ENCODE measurements around the gene MARK3. TPM values are rescaled to one million over a fixed set of nuclear protein-coding genes. Genes with fewer than 3 reads are reported as not detected.
"Not testable (repeated sequence)": the region's sequence is repeated elsewhere in the genome, so short reads cannot be mapped to it uniquely, and the experiment has no call there.

Gene MARK3
- total RNA-seq, 4 donors from 2014 or later: 44.4 to 112 (median 67.5) TPM

DNA sequence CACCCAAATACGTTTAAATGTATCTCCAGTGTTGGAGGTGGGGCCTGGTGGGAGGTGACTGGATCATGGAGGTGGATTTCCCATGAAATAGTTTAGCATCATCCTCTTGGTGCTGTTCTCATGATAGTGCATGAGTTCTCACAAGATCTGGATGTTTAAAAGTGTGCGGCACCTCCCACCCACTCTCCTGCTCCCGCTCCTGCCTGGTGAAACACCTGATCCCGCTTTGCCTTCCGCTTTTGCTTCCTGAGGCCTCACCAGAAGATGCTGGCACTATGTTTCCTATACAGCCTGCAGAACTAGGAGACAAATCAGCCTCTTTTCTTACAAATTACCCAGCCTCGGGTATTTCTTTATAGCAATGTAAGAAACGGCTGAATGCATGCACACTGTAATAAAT, 31.1 kb upstream of the MARK3 start:
- intact Hi-C loops (cut with DNase I): no loop called here
- WGBS, 2 donors: 75 to 87% methylated on average over 7 of the region's 7 CpGs
- TF ChIP-seq, protein P1, sequence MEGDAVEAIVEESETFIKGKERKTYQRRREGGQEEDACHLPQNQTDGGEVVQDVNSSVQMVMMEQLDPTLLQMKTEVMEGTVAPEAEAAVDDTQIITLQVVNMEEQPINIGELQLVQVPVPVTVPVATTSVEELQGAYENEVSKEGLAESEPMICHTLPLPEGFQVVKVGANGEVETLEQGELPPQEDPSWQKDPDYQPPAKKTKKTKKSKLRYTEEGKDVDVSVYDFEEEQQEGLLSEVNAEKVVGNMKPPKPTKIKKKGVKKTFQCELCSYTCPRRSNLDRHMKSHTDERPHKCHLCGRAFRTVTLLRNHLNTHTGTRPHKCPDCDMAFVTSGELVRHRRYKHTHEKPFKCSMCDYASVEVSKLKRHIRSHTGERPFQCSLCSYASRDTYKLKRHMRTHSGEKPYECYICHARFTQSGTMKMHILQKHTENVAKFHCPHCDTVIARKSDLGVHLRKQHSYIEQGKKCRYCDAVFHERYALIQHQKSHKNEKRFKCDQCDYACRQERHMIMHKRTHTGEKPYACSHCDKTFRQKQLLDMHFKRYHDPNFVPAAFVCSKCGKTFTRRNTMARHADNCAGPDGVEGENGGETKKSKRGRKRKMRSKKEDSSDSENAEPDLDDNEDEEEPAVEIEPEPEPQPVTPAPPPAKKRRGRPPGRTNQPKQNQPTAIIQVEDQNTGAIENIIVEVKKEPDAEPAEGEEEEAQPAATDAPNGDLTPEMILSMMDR (IDR thresholded peaks at IDR 0.05): no peak
- Histone ChIP-seq H3K27ac (no peak overlapping the region), H3K4me1 (peaks cover 0 to 7% (median 0%) of the 10 kb centered on the region in 3 donors), H3K27me3 (peaks cover 0 to 4% (median 0%) of the 10 kb centered on the region in 4 donors), H3K4me3 (no peak overlapping the region), H3K36me3 (no peaks in the 10 kb centered on the region), H3K9me3 (no peaks in the 10 kb centered on the region)
- DNase-seq: no peak

DNA sequence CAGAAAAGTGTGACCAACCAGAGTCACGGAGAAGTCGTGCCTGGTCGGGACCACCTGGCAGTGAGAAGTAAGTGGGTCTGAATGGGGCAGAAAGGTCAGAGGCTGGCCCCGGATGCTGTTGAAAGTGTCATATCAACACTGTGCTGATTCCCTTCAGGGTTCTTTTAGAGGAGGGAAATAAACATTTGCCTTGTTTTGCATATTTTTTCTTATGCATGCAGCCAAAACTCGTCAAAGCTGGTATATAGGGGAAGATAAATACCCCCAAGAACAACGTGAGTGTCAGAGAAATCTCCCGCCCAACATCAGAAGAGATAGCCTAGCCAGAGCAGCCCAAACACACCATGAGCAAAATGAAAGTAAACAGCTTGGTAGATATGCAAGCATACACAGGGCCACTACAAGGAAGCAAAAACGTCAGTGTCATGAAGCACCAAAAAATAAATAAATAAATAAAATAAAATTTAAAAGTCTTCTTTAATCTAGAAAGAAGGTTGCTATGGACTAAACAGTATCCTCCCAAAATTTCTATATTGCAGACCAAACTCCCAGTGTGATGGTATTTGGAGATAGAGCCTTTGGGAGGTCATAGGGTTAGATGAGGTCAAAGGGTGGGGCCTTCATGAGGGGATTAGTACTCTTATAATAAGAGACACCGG, 29.1 kb upstream of the MARK3 start:
- WGBS, 2 donors: 57 to 66% methylated on average over 8 to 9 of the region's 9 CpGs
- Histone ChIP-seq H3K36me3 (no peaks in the 10 kb centered on the region), H3K4me1 (peaks cover 0 to 7% (median 0%) of the 10 kb centered on the region in 3 donors), H3K27ac (no peak overlapping the region), H3K27me3 (peaks cover 0 to 4% (median 0%) of the 10 kb centered on the region in 4 donors), H3K9me3 (no peaks in the 10 kb centered on the region), H3K4me3 (no peak overlapping the region)
- no peak for DNase-seq
- TF ChIP-seq POLR2A (IDR thresholded peaks at IDR 0.05): no peak
- TF ChIP-seq, protein P1 (IDR thresholded peaks at IDR 0.05): no peak
- intact Hi-C loops (cut with DNase I): no loop called here

DNA sequence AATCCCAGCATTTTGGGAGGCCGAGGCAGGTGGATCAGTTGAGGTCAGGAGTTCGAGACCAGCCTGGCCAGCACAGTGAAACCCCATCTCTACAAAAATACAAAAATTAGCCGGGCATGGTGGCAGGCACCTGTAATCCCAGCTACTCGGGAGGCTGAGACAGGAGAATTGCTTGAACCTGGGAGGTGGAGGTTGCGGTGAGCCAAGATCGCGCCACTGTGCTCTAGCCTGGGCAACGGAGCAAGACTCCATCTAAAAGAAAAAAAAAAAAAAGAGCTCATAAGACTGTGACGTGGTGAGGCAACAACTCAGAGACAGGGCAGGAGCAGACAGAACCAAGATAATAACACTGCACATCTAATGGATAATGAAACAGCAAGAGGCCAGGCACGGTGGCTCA, 27.7 kb upstream of the MARK3 start:
- H3K27me3 ChIP-seq; H3K9me3 ChIP-seq; H3K4me3 ChIP-seq; H3K27ac ChIP-seq; H3K36me3 ChIP-seq; intact Hi-C loops (cut with DNase I); DNase-seq: not testable (repeated sequence)
- WGBS, 2 donors: 89 to 95% methylated on average over 9 to 10 of the region's 10 CpGs
- H3K4me1 ChIP-seq: peaks cover 0 to 21% (median 0%) of the 10 kb centered on the region in 3 donors

DNA sequence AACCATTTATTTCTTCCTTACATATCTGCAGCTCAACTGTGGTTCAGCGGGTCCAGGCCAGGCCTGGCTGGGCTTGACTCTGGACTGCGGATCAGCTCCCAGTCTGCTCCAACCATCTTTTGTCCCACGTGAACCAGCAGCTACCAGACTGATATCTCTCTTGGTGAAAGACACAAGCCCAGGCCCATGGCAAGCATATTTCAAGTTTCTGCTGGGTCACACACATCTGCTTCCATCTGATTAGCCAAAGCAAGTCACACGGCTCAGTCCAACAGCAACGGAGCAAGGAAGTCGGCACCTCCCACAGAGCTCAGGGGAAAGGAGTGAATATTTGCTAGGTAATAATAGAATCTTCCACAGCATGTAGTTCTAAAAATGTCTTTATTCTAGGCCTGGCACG, 24.7 kb upstream of the MARK3 start:
- 90 to 94% methylated on average over 5 to 7 of the region's 7 CpGs for WGBS, 2 donors
- no peaks in the 10 kb centered on the region for H3K36me3 ChIP-seq
- H3K9me3 ChIP-seq: peaks cover 0 to 20% (median 15%) of the 10 kb centered on the region in 3 donors
- peaks cover 0 to 3% (median 0%) of the 10 kb centered on the region in 4 donors for H3K27me3 ChIP-seq
- H3K27ac ChIP-seq: no peak overlapping the region
- no peak for TF ChIP-seq POLR2A (IDR thresholded peaks at IDR 0.05)
- TF ChIP-seq, protein P1 (IDR thresholded peaks at IDR 0.05): no peak
- peaks cover 0 to 21% (median 0%) of the 10 kb centered on the region in 3 donors for H3K4me1 ChIP-seq
- DNase-seq: no peak
- intact Hi-C loops (cut with DNase I): no loop called here
- no peak overlapping the region for H3K4me3 ChIP-seq

DNA sequence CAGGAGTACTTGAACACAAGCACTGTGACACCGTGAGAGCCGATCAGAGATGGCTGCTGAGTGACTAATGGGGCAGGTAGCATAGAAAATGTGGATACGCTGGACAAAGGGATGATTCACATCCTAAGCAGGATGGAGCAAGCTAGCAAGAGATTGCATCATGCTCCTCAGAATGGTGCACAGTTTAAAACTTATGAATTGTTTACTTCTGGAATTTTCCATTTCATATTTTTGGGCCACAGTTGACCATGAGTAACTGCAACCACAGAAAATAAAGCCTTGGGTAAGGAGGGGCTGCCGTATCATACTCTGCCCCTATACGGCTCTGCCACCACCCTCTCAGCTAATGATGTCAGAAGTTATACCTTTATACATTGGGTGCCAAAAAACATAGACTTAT, 23.3 kb upstream of the MARK3 start:
- Histone ChIP-seq H3K27ac (peak overlapping the region; percentile 43 to 72 (median 68)), H3K4me1 (peaks cover 0 to 14% (median 0%) of the 10 kb centered on the region in 3 donors), H3K4me3 (no peak overlapping the region), H3K9me3 (peaks cover 0 to 20% (median 15%) of the 10 kb centered on the region in 3 donors), H3K36me3 (no peaks in the 10 kb centered on the region), H3K27me3 (peaks cover 0 to 3% (median 0%) of the 10 kb centered on the region in 4 donors)
- WGBS, 2 donors: 19 to 33% methylated on average over 5 of the region's 5 CpGs
- no peak for DNase-seq
- TF ChIP-seq POLR2A (IDR thresholded peaks at IDR 0.05): no peak
- TF ChIP-seq, protein P1 (IDR thresholded peaks at IDR 0.05): no peak
- intact Hi-C loops (cut with DNase I): no loop called here
